ENCODE measurements around the gene FAM120AOS. TPM values are rescaled to one million over a fixed set of nuclear protein-coding genes. Genes with fewer than 3 reads are reported as not detected.

FAM120AOS gene
- total RNA-seq, 4 donors from 2014 or later = 22.8 to 49.5 (median 32.4) TPM

DNA sequence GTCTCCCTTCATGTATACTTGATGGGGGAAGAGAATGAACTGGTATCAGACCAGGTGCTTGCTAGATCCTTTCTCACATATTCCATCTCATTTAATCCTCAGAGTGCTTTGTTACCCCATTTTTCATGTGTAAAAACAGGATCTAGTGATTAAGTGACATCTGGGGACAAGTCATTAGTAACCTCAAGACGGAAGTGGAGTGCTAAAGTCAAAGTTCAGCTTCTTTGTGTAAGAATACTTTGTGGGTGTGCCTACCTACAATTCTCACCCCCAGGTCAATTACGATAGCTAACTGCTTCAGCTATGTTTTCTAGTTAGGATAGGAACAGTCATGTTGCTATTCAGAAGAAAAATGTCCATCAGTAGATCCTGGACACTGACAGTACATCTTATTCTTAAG lies 3.1 kb upstream of the FAM120AOS start:
- no peaks in the 10 kb centered on the region for H3K36me3 ChIP-seq
- DNase-seq (no peak), ATAC-seq (no peak)
- no peaks in the 10 kb centered on the region for H3K9me3 ChIP-seq
- intact Hi-C loops (cut with DNase I; ENCODE audit: low total_unique reads) (no loop called here), in situ Hi-C loops (cut with MboI; ENCODE audit: low sequenced_read_pairs in 4 of 4) (loop anchor here (5.0 to 25.0 kb wide), 4 partner anchors 106 to 344 kb away; no protein-coding TSS in a partner anchor)
- H3K27me3 ChIP-seq = no peaks in the 10 kb centered on the region
- TF ChIP-seq, protein P1, sequence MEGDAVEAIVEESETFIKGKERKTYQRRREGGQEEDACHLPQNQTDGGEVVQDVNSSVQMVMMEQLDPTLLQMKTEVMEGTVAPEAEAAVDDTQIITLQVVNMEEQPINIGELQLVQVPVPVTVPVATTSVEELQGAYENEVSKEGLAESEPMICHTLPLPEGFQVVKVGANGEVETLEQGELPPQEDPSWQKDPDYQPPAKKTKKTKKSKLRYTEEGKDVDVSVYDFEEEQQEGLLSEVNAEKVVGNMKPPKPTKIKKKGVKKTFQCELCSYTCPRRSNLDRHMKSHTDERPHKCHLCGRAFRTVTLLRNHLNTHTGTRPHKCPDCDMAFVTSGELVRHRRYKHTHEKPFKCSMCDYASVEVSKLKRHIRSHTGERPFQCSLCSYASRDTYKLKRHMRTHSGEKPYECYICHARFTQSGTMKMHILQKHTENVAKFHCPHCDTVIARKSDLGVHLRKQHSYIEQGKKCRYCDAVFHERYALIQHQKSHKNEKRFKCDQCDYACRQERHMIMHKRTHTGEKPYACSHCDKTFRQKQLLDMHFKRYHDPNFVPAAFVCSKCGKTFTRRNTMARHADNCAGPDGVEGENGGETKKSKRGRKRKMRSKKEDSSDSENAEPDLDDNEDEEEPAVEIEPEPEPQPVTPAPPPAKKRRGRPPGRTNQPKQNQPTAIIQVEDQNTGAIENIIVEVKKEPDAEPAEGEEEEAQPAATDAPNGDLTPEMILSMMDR (IDR thresholded peaks at IDR 0.05 in 4 of 5, conservative IDR thresholded peaks at IDR 0.05 in 1 of 5) = no peak
- no peak for TF ChIP-seq POLR2A (IDR thresholded peaks at IDR 0.05)
- peaks cover 61 to 74% of the 10 kb centered on the region in 2 donors for H3K4me1 ChIP-seq
- H3K4me3 ChIP-seq = no peak overlapping the region
- peak overlapping the region in 3 of 4 donors; percentile 38 to 99 (median 96) for H3K27ac ChIP-seq

DNA sequence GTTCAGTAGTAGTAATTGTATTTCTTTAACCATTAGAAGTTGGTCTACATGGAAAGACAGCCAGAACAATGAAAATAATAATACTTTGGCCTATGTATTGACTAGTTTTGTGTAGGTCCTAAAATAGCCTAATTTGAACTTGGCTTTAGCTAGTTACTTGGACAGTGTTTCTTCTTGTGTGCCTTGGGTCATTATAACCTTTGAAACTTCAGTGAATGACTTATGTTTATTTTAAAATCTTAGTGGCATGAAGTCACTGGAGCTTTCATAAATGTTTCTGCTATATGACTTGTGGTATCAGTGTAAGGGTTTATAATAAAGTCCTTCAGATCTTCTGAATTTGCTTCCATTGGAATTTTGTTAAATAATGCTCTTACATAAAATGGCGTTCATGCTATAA lies 2.6 kb upstream of the FAM120AOS start:
- Histone ChIP-seq H3K4me1 (peaks cover 61 to 70% of the 10 kb centered on the region in 2 donors), H3K4me3 (no peak overlapping the region), H3K36me3 (no peaks in the 10 kb centered on the region), H3K9me3 (no peaks in the 10 kb centered on the region), H3K27ac (peak overlapping the region in 3 of 4 donors; percentile 38 to 99 (median 96)), H3K27me3 (no peaks in the 10 kb centered on the region)
- TF ChIP-seq, protein P1 (IDR thresholded peaks at IDR 0.05 in 4 of 5, conservative IDR thresholded peaks at IDR 0.05 in 1 of 5) = no peak
- no peak for TF ChIP-seq POLR2A (IDR thresholded peaks at IDR 0.05)
- ATAC-seq (no peak), DNase-seq (no peak)
- intact Hi-C loops (cut with DNase I; ENCODE audit: low total_unique reads) = no loop called here
- in situ Hi-C loops (cut with MboI; ENCODE audit: low sequenced_read_pairs in 4 of 4) = loop anchor here (5.0 to 25.0 kb wide), 4 partner anchors 106 to 344 kb away; no protein-coding TSS in a partner anchor

DNA sequence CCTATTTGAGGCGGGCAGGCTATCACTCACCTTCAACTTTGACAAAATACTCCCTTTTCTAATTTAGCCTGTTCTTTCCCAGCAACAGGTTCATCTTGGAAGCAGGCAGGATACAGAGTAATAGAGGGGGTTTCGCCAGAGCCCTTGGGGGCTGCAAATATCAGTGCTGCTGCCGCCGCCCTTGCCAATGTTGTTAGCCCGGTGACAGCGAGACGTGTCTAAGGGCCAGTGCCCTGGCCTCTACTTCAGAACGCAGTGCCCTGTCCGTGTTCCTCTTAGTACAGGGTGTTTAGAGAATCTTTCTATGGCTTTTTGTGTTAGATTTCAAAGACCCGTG lies 703 bp downstream of the FAM120AOS start:
- no peak for TF ChIP-seq POLR2A (IDR thresholded peaks at IDR 0.05)
- TF ChIP-seq, protein P1 (IDR thresholded peaks at IDR 0.05 in 4 of 5, conservative IDR thresholded peaks at IDR 0.05 in 1 of 5) = no peak
- intact Hi-C loops (cut with DNase I; ENCODE audit: low total_unique reads) = loop anchor here (1.0 to 5.0 kb wide), 5 partner anchors 56 to 715 kb away; no protein-coding TSS in a partner anchor
- peak; percentile 16 to 32 for ATAC-seq
- peaks cover 0 to 25% of the 10 kb centered on the region in 2 donors for H3K36me3 ChIP-seq
- H3K27me3 ChIP-seq = no peaks in the 10 kb centered on the region
- H3K4me3 ChIP-seq = peak overlapping the region; percentile 84 to 97 (median 94)
- DNase-seq = peak; percentile 7 to 38
- peak overlapping the region; percentile 93 to 99 (median 96) for H3K27ac ChIP-seq
- in situ Hi-C loops (cut with MboI; ENCODE audit: low sequenced_read_pairs in 4 of 4) = loop anchor here (10.0 to 25.0 kb wide), 3 partner anchors 110 to 340 kb away; no protein-coding TSS in a partner anchor
- peaks cover 38 to 52% of the 10 kb centered on the region in 2 donors for H3K4me1 ChIP-seq
- H3K9me3 ChIP-seq = no peaks in the 10 kb centered on the region

DNA sequence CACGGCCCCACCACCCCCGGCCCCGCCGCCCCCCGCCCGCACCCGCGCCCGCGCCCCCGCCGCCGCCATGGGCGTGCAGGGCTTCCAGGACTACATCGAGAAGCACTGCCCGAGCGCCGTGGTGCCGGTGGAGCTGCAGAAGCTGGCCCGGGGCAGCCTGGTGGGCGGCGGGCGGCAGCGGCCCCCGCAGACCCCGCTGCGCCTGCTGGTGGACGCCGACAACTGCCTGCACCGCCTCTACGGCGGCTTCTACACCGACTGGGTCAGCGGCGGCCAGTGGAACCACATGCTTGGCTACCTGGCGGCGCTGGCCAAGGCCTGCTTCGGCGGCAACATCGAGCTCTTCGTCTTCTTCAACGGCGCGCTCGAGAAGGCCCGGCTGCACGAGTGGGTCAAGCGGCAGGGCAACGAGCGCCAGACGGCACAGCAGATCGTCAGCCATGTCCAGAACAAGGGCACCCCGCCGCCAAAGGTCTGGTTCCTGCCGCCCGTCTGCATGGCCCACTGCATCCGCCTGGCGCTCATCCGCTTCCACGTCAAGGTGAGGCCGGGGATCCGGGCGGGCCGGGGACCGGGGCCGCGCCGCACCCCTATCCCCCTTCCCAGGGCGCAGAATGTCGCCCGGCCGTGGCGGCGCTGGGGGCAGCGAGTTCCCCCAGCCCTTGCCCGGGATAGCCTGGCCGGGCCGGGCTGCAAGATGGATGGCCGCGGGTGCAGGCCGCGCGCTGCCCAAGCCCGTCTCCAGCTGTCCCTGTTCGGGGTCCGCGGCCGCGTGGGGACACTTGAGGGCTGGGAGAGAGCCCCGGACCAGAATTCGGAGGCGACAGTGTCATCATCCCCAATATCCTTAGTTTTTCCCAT lies 1.3 kb downstream of the FAM120AOS start:
- H3K9me3 ChIP-seq = no peaks in the 10 kb centered on the region
- intact Hi-C loops (cut with DNase I; ENCODE audit: low total_unique reads) (loop anchor here (2.0 to 5.0 kb wide), 5 partner anchors 57 to 715 kb away; no protein-coding TSS in a partner anchor), in situ Hi-C loops (cut with MboI; ENCODE audit: low sequenced_read_pairs in 4 of 4) (loop anchor here (10.0 to 25.0 kb wide), 3 partner anchors 110 to 340 kb away; no protein-coding TSS in a partner anchor)
- H3K27ac ChIP-seq = peak overlapping the region; percentile 93 to 99 (median 96)
- peaks cover 0 to 31% of the 10 kb centered on the region in 2 donors for H3K36me3 ChIP-seq
- TF ChIP-seq, protein P1 (IDR thresholded peaks at IDR 0.05 in 4 of 5, conservative IDR thresholded peaks at IDR 0.05 in 1 of 5) = peak; percentile 35 to 60 (median 44)
- TF ChIP-seq POLR2A (IDR thresholded peaks at IDR 0.05) = no peak
- peaks cover 37 to 46% of the 10 kb centered on the region in 2 donors for H3K4me1 ChIP-seq
- peak overlapping the region; percentile 84 to 97 (median 94) for H3K4me3 ChIP-seq
- ATAC-seq (peak; percentile 40 to 45), DNase-seq (peak; percentile 27 to 63)
- H3K27me3 ChIP-seq = no peaks in the 10 kb centered on the region
